ENCODE data around the gene TMEM176A.

DNA sequence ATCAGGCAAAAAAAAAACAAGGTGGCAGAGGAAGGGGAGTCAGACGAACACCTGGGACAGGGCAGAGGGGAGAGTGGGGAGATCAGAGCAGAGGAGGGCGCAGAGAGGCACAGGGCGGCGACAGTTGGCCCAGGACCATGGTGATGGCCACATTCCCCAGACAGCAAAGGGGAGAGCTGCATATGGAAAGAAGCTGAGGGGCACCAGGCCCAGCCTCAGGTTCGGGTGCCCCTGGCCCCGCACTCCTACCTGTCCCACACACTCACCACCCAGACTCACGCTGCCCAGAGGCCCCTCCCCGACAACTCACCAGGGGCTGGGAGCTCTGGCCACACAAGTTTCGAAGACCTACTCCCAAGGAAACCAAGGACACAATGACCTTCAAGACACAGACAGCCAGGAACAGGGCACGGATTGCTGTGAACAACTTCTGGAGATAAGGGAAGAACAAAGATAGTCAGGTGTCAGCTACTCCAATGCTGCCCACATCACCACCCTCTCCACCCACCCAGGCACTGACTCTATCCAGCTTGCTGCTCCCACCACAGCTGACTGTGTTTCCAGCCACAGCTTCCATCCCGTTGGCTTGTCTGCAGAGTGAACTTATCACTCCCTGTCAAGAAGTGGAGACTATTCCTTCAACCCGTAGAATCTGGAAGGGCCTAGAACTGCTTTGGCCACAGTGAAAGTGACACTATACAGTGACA lies 8.7 kb upstream of the TMEM176A start:
- TF ChIP-seq, protein P1, sequence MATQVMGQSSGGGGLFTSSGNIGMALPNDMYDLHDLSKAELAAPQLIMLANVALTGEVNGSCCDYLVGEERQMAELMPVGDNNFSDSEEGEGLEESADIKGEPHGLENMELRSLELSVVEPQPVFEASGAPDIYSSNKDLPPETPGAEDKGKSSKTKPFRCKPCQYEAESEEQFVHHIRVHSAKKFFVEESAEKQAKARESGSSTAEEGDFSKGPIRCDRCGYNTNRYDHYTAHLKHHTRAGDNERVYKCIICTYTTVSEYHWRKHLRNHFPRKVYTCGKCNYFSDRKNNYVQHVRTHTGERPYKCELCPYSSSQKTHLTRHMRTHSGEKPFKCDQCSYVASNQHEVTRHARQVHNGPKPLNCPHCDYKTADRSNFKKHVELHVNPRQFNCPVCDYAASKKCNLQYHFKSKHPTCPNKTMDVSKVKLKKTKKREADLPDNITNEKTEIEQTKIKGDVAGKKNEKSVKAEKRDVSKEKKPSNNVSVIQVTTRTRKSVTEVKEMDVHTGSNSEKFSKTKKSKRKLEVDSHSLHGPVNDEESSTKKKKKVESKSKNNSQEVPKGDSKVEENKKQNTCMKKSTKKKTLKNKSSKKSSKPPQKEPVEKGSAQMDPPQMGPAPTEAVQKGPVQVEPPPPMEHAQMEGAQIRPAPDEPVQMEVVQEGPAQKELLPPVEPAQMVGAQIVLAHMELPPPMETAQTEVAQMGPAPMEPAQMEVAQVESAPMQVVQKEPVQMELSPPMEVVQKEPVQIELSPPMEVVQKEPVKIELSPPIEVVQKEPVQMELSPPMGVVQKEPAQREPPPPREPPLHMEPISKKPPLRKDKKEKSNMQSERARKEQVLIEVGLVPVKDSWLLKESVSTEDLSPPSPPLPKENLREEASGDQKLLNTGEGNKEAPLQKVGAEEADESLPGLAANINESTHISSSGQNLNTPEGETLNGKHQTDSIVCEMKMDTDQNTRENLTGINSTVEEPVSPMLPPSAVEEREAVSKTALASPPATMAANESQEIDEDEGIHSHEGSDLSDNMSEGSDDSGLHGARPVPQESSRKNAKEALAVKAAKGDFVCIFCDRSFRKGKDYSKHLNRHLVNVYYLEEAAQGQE (IDR thresholded peaks at IDR 0.05; ENCODE audit: borderline replicate concordance), result no peak
- TF ChIP-seq, protein P2, sequence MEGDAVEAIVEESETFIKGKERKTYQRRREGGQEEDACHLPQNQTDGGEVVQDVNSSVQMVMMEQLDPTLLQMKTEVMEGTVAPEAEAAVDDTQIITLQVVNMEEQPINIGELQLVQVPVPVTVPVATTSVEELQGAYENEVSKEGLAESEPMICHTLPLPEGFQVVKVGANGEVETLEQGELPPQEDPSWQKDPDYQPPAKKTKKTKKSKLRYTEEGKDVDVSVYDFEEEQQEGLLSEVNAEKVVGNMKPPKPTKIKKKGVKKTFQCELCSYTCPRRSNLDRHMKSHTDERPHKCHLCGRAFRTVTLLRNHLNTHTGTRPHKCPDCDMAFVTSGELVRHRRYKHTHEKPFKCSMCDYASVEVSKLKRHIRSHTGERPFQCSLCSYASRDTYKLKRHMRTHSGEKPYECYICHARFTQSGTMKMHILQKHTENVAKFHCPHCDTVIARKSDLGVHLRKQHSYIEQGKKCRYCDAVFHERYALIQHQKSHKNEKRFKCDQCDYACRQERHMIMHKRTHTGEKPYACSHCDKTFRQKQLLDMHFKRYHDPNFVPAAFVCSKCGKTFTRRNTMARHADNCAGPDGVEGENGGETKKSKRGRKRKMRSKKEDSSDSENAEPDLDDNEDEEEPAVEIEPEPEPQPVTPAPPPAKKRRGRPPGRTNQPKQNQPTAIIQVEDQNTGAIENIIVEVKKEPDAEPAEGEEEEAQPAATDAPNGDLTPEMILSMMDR (IDR thresholded peaks at IDR 0.05; ENCODE audit: poor library complexity, severe bottlenecking), result no peak
- no peak for TF ChIP-seq TAF1 (IDR thresholded peaks at IDR 0.05; ENCODE audit: low read depth)
- TF ChIP-seq EZH2 (IDR thresholded peaks at IDR 0.05; ENCODE audit: borderline replicate concordance, insufficient read depth, low read length, poor library complexity, severe bottlenecking), result no peak
- no peak for TF ChIP-seq POLR2AphosphoS5 (IDR thresholded peaks at IDR 0.05)
- no peak for TF ChIP-seq RAD21 (conservative IDR thresholded peaks at IDR 0.05)
- TF ChIP-seq SMC3 (conservative IDR thresholded peaks at IDR 0.05; ENCODE audit: poor library complexity), result no peak
- no peak for TF ChIP-seq MXI1 (conservative IDR thresholded peaks at IDR 0.05; ENCODE audit: poor library complexity, severe bottlenecking)
- no peak for TF ChIP-seq EP300 (conservative IDR thresholded peaks at IDR 0.05; ENCODE audit: poor library complexity, severe bottlenecking)
